ENCODE results near the gene USP3. TPM values are rescaled to one million over a fixed set of nuclear protein-coding genes. Genes with fewer than 3 reads are reported as not detected.

USP3 gene
- total RNA-seq, 1 donor: 45.8 TPM

DNA sequence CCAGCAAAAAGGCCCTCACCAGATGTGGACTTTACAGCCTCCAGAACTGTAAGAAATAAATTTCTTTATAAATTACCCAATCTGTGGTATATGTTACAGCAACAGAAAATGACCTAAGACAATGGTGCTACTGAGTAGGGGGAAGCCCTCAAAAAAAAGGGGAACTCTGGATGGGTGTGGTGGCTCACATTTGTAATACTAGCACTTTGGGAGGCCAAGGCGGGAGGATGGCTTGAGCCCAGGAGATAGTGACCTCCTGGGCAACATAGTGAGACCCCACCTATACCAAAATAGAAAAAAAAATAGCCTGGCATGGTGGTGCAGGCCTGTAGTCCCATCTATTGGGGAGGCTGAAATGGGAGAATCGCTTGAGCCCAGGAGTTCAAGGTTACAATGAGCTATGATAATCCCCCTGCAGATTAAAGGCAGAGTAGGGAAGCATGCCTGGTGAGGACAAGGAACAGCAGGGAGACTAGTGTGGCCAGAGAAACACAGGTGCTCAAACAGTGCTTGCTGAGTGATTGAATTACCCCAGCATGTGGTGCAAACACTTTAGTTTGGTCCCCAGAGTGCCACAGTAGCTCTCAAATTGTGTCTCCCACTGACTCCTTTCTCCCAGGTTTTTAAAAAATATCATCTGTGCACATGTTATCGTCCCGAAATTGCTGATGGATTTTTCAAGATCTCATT lies 13.9 kb upstream of the USP3 start:
- H3K4me3 ChIP-seq (ENCODE audit: low read depth, low read length): no peak overlapping the region
- TF ChIP-seq, protein P1, sequence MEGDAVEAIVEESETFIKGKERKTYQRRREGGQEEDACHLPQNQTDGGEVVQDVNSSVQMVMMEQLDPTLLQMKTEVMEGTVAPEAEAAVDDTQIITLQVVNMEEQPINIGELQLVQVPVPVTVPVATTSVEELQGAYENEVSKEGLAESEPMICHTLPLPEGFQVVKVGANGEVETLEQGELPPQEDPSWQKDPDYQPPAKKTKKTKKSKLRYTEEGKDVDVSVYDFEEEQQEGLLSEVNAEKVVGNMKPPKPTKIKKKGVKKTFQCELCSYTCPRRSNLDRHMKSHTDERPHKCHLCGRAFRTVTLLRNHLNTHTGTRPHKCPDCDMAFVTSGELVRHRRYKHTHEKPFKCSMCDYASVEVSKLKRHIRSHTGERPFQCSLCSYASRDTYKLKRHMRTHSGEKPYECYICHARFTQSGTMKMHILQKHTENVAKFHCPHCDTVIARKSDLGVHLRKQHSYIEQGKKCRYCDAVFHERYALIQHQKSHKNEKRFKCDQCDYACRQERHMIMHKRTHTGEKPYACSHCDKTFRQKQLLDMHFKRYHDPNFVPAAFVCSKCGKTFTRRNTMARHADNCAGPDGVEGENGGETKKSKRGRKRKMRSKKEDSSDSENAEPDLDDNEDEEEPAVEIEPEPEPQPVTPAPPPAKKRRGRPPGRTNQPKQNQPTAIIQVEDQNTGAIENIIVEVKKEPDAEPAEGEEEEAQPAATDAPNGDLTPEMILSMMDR (IDR thresholded peaks at IDR 0.05; ENCODE audit: insufficient read depth, low read length): no peak
- DNase-seq (ENCODE audit: low read depth): no peak

DNA sequence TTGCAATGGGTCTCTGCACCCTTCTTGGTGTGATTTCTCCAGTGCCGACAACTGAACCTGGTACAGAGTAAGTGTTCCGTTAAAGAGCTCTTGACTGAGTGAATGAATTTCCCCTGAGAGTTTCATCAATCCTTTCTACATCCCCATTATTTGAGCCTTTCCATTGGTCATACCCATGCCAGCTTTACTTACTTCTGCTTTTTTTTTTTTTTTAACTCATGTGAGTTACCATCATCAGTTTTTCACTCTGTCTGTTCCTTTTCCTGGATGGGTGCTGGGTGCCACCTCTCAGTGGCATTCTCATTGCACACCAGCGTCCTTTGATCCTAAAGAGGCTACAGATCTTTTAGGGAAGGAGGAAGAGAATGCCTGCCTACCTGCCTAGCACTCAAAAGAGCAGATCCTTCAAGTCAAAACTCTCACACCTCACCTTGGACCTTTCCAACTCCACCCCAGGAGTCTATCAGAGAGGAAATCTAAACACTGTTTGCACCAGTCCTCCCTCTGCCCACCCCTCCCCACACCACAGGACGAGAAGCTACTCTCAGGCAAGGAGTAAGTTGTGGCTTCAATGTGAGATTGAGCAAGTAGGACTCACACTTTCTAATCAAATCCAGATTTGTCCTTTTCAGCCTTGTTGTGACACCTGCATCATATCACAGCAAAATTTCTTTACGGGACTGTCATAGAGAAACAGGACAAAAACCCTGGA lies 13.1 kb upstream of the USP3 start:
- DNase-seq (ENCODE audit: low read depth): no peak
- TF ChIP-seq, protein P1 (IDR thresholded peaks at IDR 0.05; ENCODE audit: insufficient read depth, low read length): no peak
- H3K4me3 ChIP-seq (ENCODE audit: low read depth, low read length): no peak overlapping the region

DNA sequence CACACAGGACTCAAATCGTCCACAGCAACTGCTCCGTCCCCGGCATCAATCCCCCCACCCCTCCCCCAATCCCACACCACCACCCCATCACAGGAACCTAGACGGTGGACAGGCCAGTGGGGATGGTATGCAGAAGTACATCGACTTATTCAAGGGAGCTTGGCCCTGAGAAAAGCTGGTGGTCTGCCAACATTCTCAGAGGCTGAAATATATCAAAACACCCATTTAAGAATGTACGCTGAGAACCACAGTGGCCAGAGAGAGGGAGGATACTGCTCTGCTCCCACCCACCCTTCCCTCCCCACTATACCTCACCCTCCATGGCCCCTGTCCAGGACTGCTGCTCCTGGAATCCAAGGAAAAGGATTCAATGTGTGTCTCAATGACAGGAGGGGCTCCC lies 12.4 kb upstream of the USP3 start:
- TF ChIP-seq, protein P1 (IDR thresholded peaks at IDR 0.05; ENCODE audit: insufficient read depth, low read length): no peak
- H3K4me3 ChIP-seq (ENCODE audit: low read depth, low read length): no peak overlapping the region
- peak; percentile 79 for DNase-seq (ENCODE audit: low read depth)

DNA sequence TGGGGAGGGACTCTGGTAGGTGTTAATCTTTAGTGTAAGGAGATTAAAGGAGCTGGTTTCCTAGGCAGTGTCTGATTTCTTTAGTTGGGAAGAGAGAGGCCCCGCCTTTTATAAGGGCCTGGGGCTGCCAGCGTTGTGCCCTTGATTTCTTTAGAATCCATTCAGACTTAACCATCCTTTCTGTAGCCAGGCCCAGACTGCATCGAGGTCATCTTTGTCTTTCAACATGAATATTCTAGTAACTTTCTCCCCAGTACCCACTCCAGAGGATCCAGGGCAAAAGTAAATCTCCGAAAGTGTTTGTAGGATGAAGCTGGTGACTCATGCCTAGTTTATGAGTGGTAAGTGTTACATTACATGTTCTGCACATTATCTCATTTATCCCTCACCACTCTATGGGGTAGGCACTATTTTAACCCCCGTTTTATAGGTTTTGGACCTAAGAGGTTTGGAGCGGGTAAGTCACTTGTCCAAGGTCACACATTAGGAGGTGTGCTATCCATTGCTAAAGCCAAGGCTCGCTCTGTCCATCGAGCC lies 11.8 kb upstream of the USP3 start:
- no peak overlapping the region for H3K4me3 ChIP-seq (ENCODE audit: low read depth, low read length)
- TF ChIP-seq, protein P1 (IDR thresholded peaks at IDR 0.05; ENCODE audit: insufficient read depth, low read length): no peak
- DNase-seq (ENCODE audit: low read depth): no peak

DNA sequence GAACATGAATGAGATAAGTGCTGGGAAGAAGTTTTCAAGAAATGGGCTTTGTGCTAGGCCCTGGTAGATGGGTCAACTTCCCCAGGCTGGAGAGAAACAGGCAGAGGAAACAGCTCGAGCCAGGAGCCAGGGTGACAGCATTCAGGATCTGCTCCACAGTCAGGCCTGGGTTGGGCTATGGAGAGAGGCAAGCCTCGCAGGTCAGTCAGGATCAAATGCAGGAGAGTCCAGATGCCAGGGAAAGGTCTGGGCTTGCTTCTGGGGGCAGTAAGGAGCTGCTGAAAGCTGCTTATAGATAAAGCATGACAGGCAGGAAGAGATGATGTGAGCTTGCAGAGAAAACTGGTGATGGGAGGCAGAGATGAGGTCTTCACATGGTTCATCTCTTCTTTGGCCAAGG lies 11.0 kb upstream of the USP3 start:
- no peak overlapping the region for H3K4me3 ChIP-seq (ENCODE audit: low read depth, low read length)
- TF ChIP-seq, protein P1 (IDR thresholded peaks at IDR 0.05; ENCODE audit: insufficient read depth, low read length): no peak
- DNase-seq (ENCODE audit: low read depth): no peak

DNA sequence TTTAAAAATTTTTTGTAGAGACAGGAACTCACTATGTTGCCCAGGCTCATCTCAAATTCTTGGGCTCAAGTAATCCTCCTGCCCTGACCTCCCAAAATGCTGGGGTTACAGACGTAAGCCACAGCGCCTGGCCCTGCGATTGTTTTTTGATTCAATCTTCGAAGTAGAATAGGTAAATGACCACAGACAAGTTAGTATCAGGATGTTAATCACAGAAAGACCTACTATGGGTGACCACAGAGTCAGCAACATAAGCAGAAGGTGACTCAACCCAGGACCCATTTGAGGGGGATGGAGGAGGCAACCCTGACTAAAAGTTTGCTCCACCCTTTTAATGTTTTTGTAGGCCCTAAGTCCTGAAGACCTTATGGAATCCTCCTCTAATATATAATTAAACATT lies 10.0 kb upstream of the USP3 start:
- TF ChIP-seq, protein P1 (IDR thresholded peaks at IDR 0.05; ENCODE audit: insufficient read depth, low read length): no peak
- DNase-seq (ENCODE audit: low read depth): no peak
- no peak overlapping the region for H3K4me3 ChIP-seq (ENCODE audit: low read depth, low read length)
